ENCODE results near the gene RNF227. TPM values are rescaled to one million over a fixed set of nuclear protein-coding genes. Genes with fewer than 3 reads are reported as not detected.

RNF227 gene
- total and polyA plus RNA-seq, 4 donors = 0.17 to 1.4 (median 0.32) TPM

GRCh38 chr17:7911116-7911515 lies 5.0 kb downstream of the RNF227 start:
- Histone ChIP-seq H3K27ac (ENCODE audit: low read depth in 1 of 2, low read length in 2 of 2) (no peak overlapping the region), H3K36me3 (ENCODE audit: control insufficient read depth in 4 of 4, insufficient read depth in 3 of 4, low read depth in 1 of 4, low read length in 3 of 4) (peaks cover 2 to 25% (median 3%) of the 10 kb centered on the region in 4 donors)
- 81% methylated on average over 9 of the region's 9 CpGs for WGBS

More at GRCh38 chr17:7911116-7911515, 5.0 kb downstream of the RNF227 start:
- H3K9me3 ChIP-seq (ENCODE audit: control insufficient read depth in 4 of 4, low read length in 3 of 4) = no peaks in the 10 kb centered on the region
- TF ChIP-seq NR2F2 (IDR thresholded peaks at IDR 0.05) (no peak), FOXA2 (IDR thresholded peaks at IDR 0.05) (no peak), MAX (IDR thresholded peaks at IDR 0.05) (no peak), JUND (IDR thresholded peaks at IDR 0.05) (no peak), EGR1 (IDR thresholded peaks at IDR 0.05; ENCODE audit: low read depth in 2 of 2) (no peak), GABPA (IDR thresholded peaks at IDR 0.05 in 1 of 2, conservative IDR thresholded peaks at IDR 0.05 in 1 of 2) (no peak), YY1 (IDR thresholded peaks at IDR 0.05) (no peak), TAF1 (conservative IDR thresholded peaks at IDR 0.05) (no peak), FOXA1 (IDR thresholded peaks at IDR 0.05) (no peak), HNF4A (conservative IDR thresholded peaks at IDR 0.05) (no peak), SP1 (IDR thresholded peaks at IDR 0.05) (no peak), RXRA (IDR thresholded peaks at IDR 0.05) (no peak), ATF3 (IDR thresholded peaks at IDR 0.05) (no peak), HNF4G (IDR thresholded peaks at IDR 0.05) (no peak)
- TF ChIP-seq, protein P1, sequence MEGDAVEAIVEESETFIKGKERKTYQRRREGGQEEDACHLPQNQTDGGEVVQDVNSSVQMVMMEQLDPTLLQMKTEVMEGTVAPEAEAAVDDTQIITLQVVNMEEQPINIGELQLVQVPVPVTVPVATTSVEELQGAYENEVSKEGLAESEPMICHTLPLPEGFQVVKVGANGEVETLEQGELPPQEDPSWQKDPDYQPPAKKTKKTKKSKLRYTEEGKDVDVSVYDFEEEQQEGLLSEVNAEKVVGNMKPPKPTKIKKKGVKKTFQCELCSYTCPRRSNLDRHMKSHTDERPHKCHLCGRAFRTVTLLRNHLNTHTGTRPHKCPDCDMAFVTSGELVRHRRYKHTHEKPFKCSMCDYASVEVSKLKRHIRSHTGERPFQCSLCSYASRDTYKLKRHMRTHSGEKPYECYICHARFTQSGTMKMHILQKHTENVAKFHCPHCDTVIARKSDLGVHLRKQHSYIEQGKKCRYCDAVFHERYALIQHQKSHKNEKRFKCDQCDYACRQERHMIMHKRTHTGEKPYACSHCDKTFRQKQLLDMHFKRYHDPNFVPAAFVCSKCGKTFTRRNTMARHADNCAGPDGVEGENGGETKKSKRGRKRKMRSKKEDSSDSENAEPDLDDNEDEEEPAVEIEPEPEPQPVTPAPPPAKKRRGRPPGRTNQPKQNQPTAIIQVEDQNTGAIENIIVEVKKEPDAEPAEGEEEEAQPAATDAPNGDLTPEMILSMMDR (IDR thresholded peaks at IDR 0.05; ENCODE audit: low read depth, low read length, missing input control) = no peak
- TF ChIP-seq, protein P2, sequence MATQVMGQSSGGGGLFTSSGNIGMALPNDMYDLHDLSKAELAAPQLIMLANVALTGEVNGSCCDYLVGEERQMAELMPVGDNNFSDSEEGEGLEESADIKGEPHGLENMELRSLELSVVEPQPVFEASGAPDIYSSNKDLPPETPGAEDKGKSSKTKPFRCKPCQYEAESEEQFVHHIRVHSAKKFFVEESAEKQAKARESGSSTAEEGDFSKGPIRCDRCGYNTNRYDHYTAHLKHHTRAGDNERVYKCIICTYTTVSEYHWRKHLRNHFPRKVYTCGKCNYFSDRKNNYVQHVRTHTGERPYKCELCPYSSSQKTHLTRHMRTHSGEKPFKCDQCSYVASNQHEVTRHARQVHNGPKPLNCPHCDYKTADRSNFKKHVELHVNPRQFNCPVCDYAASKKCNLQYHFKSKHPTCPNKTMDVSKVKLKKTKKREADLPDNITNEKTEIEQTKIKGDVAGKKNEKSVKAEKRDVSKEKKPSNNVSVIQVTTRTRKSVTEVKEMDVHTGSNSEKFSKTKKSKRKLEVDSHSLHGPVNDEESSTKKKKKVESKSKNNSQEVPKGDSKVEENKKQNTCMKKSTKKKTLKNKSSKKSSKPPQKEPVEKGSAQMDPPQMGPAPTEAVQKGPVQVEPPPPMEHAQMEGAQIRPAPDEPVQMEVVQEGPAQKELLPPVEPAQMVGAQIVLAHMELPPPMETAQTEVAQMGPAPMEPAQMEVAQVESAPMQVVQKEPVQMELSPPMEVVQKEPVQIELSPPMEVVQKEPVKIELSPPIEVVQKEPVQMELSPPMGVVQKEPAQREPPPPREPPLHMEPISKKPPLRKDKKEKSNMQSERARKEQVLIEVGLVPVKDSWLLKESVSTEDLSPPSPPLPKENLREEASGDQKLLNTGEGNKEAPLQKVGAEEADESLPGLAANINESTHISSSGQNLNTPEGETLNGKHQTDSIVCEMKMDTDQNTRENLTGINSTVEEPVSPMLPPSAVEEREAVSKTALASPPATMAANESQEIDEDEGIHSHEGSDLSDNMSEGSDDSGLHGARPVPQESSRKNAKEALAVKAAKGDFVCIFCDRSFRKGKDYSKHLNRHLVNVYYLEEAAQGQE (IDR thresholded peaks at IDR 0.05) = no peak
- TF ChIP-seq, protein P3, sequence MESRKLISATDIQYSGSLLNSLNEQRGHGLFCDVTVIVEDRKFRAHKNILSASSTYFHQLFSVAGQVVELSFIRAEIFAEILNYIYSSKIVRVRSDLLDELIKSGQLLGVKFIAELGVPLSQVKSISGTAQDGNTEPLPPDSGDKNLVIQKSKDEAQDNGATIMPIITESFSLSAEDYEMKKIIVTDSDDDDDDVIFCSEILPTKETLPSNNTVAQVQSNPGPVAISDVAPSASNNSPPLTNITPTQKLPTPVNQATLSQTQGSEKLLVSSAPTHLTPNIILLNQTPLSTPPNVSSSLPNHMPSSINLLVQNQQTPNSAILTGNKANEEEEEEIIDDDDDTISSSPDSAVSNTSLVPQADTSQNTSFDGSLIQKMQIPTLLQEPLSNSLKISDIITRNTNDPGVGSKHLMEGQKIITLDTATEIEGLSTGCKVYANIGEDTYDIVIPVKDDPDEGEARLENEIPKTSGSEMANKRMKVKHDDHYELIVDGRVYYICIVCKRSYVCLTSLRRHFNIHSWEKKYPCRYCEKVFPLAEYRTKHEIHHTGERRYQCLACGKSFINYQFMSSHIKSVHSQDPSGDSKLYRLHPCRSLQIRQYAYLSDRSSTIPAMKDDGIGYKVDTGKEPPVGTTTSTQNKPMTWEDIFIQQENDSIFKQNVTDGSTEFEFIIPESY (IDR thresholded peaks at IDR 0.05) = no peak
- peaks cover 4 to 11% (median 7%) of the 10 kb centered on the region in 4 donors for H3K4me1 ChIP-seq (ENCODE audit: control insufficient read depth in 4 of 4, insufficient read depth in 4 of 4, low read length in 3 of 4)
- H3K4me3 ChIP-seq (ENCODE audit: low read depth in 1 of 3, low read length in 3 of 3) = no peak overlapping the region
- H3K9ac ChIP-seq (ENCODE audit: low read depth in 1 of 2, low read length in 2 of 2) = no peak overlapping the region
- H3K27me3 ChIP-seq (ENCODE audit: control insufficient read depth in 4 of 4, insufficient read depth in 4 of 4, low read length in 3 of 4) = no peaks in the 10 kb centered on the region
- DNase-seq (ENCODE audit: low spot score) = no peak

Data from liver (tissue), 9 donors.